ENCODE measurements around the gene BROX.

Gene BROX

DNA sequence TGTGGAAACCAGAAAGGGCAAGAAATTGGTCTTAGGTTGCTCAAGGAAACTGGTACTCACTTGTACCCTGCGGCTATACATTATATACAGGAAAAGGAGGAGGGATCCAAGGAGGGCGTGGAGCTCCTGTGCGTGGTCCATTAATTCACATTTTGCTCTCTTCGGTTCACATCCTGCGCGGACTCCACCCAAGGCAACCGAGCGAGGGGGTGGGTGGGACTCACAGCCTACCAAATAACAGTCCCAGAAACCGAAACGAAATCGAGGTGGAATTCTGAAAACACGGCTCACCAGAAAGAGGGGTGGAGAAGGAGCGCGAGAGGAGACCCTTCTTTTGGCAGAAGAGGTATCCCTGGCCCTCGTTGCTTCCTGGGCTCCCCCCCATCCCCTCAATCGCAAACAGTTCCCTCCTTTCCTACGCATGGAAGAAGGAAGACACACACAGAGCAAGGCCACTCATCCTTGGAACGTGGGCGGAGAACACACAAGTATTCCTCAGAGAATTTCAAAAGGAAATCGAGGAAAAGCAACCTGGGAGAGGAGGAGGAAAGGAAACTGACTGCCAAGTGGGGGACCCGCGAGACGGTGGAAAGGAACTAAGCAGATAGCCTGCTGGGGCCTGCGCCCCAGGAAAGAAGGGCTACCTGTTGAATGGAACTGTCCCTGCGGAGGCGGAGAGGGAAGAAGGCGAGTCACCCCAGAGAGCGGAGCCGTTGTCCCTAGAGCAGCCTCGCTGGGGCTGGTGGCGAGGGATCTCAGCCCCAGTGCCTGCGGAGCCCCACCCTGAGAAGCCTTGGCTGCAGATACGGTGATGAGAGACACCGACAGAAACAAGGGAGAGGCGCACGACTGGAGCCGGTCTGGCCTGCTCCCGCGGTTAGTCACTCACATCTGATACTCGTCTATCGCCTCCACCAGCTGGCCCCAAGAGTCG, 778 bp upstream of the BROX start (continued):
- TF ChIP-seq SCRT1 (tag by site-specific recombination; IDR thresholded peaks at IDR 0.05; ENCODE audit: borderline replicate concordance): peak; percentile 99
- TF ChIP-seq SALL2 (tag by site-specific recombination; IDR thresholded peaks at IDR 0.05; ENCODE audit: borderline replicate concordance): no peak
- TF ChIP-seq GLI4 (tag by site-specific recombination; IDR thresholded peaks at IDR 0.05): no peak
- 0 out of 2 replicates have a peak, but pooled peaks have one; percentile 33 for TF ChIP-seq MZF1 (tag by site-specific recombination; IDR thresholded peaks at IDR 0.05; ENCODE audit: borderline replicate concordance)
- no peak for TF ChIP-seq ZSCAN18 (tag by site-specific recombination; IDR thresholded peaks at IDR 0.05)
- peak; percentile 47 for TF ChIP-seq KLF1 (tag by site-specific recombination; IDR thresholded peaks at IDR 0.05)
- no peak for TF ChIP-seq YY2 (tag by site-specific recombination; IDR thresholded peaks at IDR 0.05)
- TF ChIP-seq ZNF621 (tag by site-specific recombination; IDR thresholded peaks at IDR 0.05): no peak
- no peak for TF ChIP-seq ZNF266 (tag by site-specific recombination; IDR thresholded peaks at IDR 0.05; ENCODE audit: low read depth)
- peak; percentile 41 for TF ChIP-seq ZIC2 (tag by site-specific recombination; IDR thresholded peaks at IDR 0.05)
- no peak for TF ChIP-seq ZNF654 (tag by site-specific recombination; IDR thresholded peaks at IDR 0.05; ENCODE audit: low read depth)
- TF ChIP-seq OSR2 (tag by site-specific recombination; IDR thresholded peaks at IDR 0.05): no peak
- no peak; the same call in 1 of the 2 replicates for TF ChIP-seq ZSCAN30 (tag by site-specific recombination; IDR thresholded peaks at IDR 0.05)
- peak; percentile 39; the same call in 1 of the 2 replicates for TF ChIP-seq PRDM1 (tag by site-specific recombination; IDR thresholded peaks at IDR 0.05)
- TF ChIP-seq ZBTB20 (tag by site-specific recombination; IDR thresholded peaks at IDR 0.05): peak; percentile 75
- no peak for TF ChIP-seq ZNF530 (tag by site-specific recombination; IDR thresholded peaks at IDR 0.05; ENCODE audit: low read depth)
- 0 out of 2 replicates have a peak, but pooled peaks have one; percentile 8 for TF ChIP-seq ZNF76 (tag by site-specific recombination; IDR thresholded peaks at IDR 0.05; ENCODE audit: borderline replicate concordance, low read depth)
- no peak for TF ChIP-seq ZNF311 (tag by site-specific recombination; IDR thresholded peaks at IDR 0.05; ENCODE audit: borderline replicate concordance)
- no peak for TF ChIP-seq ZNF664 (tag by site-specific recombination; IDR thresholded peaks at IDR 0.05)
- TF ChIP-seq ZNF335 (tag by site-specific recombination; conservative IDR thresholded peaks at IDR 0.05): peak; percentile 58; the same call in 1 of the 2 replicates
- no peak for TF ChIP-seq ZFP69B (tag by site-specific recombination; IDR thresholded peaks at IDR 0.05)
- TF ChIP-seq, protein P1, sequence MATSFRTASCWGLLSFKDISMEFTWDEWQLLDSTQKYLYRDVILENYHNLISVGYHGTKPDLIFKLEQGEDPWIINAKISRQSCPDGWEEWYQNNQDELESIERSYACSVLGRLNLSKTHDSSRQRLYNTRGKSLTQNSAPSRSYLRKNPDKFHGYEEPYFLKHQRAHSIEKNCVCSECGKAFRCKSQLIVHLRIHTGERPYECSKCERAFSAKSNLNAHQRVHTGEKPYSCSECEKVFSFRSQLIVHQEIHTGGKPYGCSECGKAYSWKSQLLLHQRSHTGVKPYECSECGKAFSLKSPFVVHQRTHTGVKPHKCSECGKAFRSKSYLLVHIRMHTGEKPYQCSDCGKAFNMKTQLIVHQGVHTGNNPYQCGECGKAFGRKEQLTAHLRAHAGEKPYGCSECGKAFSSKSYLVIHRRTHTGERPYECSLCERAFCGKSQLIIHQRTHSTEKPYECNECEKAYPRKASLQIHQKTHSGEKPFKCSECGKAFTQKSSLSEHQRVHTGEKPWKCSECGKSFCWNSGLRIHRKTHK (tag by site-specific recombination; IDR thresholded peaks at IDR 0.05): no peak
- TF ChIP-seq, protein P2, sequence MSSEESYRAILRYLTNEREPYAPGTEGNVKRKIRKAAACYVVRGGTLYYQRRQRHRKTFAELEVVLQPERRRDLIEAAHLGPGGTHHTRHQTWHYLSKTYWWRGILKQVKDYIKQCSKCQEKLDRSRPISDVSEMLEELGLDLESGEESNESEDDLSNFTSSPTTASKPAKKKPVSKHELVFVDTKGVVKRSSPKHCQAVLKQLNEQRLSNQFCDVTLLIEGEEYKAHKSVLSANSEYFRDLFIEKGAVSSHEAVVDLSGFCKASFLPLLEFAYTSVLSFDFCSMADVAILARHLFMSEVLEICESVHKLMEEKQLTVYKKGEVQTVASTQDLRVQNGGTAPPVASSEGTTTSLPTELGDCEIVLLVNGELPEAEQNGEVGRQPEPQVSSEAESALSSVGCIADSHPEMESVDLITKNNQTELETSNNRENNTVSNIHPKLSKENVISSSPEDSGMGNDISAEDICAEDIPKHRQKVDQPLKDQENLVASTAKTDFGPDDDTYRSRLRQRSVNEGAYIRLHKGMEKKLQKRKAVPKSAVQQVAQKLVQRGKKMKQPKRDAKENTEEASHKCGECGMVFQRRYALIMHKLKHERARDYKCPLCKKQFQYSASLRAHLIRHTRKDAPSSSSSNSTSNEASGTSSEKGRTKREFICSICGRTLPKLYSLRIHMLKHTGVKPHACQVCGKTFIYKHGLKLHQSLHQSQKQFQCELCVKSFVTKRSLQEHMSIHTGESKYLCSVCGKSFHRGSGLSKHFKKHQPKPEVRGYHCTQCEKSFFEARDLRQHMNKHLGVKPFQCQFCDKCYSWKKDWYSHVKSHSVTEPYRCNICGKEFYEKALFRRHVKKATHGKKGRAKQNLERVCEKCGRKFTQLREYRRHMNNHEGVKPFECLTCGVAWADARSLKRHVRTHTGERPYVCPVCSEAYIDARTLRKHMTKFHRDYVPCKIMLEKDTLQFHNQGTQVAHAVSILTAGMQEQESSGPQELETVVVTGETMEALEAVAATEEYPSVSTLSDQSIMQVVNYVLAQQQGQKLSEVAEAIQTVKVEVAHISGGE (tag by site-specific recombination; conservative IDR thresholded peaks at IDR 0.05; ENCODE audit: low read depth): 0 out of 2 replicates have a peak, but pooled peaks have one; percentile 16
- peak; percentile 45 for TF ChIP-seq KLF8 (tag by site-specific recombination; IDR thresholded peaks at IDR 0.05)
- no peak for TF ChIP-seq ZNF549 (tag by site-specific recombination; IDR thresholded peaks at IDR 0.05)
- TF ChIP-seq ZNF747 (tag by site-specific recombination; IDR thresholded peaks at IDR 0.05): no peak
- TF ChIP-seq ZNF580 (tag by site-specific recombination; IDR thresholded peaks at IDR 0.05): no peak
- no peak for TF ChIP-seq ZNF214 (tag by site-specific recombination; IDR thresholded peaks at IDR 0.05; ENCODE audit: borderline replicate concordance)

Measured in HEK293 (cell line).